T-helper 1 cell treated with Interleukin-12 subunit alpha and Interleukin-12 subunit beta and Interleukin-4 antibody, amounts not matched to agents 30 μg/mL and 1 μg/mL, for 36 hours (primary cell): ENCODE measurements around the gene SSH2.
A peak's percentile ranks its signal among the peaks of the same experiment; 100 is the strongest.
"Not testable (repeated sequence)": the region's sequence is repeated elsewhere in the genome, so short reads cannot be mapped to it uniquely, and the experiment has no call there.

Experiments
- H3K27ac Mint-ChIP-seq: one replicate; pipeline ENCODE4 v1.8.0; 2021; ENCODE audit warnings: mild to moderate bottlenecking, mixed read lengths
- H3K27me3 Mint-ChIP-seq: one replicate; pipeline ENCODE4 v1.8.0; 2021; ENCODE audit warnings: low read depth, mixed read lengths
- H3K36me3 Mint-ChIP-seq: one replicate; pipeline ENCODE4 v1.8.0; 2021; ENCODE audit warnings: low read depth, mixed read lengths
- H3K4me1 Mint-ChIP-seq: one replicate; pipeline ENCODE4 v1.8.0; 2021; ENCODE audit warnings: low read depth, mixed read lengths
- H3K4me3 Mint-ChIP-seq: one replicate; pipeline ENCODE4 v1.8.0; 2021; ENCODE audit warnings: mild to moderate bottlenecking, moderate library complexity, mixed read lengths
- H3K9me3 Mint-ChIP-seq: one replicate; pipeline ENCODE4 v1.8.0; 2021; ENCODE audit warnings: mixed read lengths

SSH2 gene

DNA sequence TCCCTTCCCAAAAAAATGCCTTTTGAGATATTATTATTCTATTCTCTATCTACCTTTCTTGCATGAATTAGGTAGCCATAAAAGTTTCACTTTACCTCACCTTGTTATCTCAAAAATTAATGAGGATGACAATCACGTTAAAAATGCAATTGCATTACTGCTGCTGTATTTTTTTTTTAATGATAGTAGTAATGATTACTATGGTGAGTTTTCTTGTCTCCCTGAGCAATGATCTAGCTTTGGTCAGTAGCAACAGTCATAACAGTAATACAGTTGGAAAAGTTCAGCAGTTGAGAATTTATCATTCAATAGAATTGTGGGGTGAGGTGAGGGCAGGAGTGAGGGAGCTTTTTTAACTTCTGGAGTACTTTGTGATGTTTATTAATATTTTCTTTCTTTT, 11.3 kb upstream of the SSH2 start, which contains the start of gene EFCAB5:
TSS of gene EFCAB5 (plus strand) at position 301 of the 400 bp plus-strand sequence. CDS start 163 bp downstream, outside the sequence.
- Mint-ChIP-seq H3K27ac (no peak within 1 kb of the TSS), H3K4me3 (no peak within 1 kb of the TSS), H3K36me3 (no peaks in the 10 kb centered on the region), H3K4me1 (peaks cover 8% of the 10 kb centered on the region), H3K9me3 (no peaks in the 10 kb centered on the region), H3K27me3 (no peaks in the 10 kb centered on the region)

DNA sequence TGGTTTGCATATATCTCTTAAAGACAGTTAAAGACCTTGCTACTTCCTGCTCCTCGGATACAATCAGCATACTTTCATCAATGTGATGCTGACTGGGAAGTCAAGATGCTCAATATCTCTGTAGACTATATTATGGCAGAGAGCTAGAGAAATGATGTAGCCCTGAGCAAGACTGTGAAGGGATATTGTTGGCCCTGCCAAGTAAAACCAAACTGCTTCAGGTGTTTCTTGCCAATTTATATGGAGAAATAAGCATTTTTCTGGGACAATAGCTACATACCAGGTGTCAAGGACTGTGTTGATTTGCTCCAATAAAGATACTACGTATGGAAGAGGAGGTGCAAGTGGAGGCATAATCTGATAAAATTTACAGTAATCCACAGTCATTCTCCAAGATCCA, 6.7 kb upstream of the SSH2 start:
- Mint-ChIP-seq H3K9me3 (peaks cover 7% of the 10 kb centered on the region), H3K4me3 (no peak overlapping the region), H3K27ac (no peak overlapping the region), H3K4me1 (peaks cover 8% of the 10 kb centered on the region), H3K36me3 (no peaks in the 10 kb centered on the region), H3K27me3 (no peaks in the 10 kb centered on the region)

- not testable (repeated sequence) for H3K4me1 Mint-ChIP-seq, H3K27ac Mint-ChIP-seq, H3K36me3 Mint-ChIP-seq, H3K27me3 Mint-ChIP-seq, H3K9me3 Mint-ChIP-seq, H3K4me3 Mint-ChIP-seq
Measured at GRCh38 chr17:29935909-29936308, 5.9 kb upstream of the SSH2 start.

GRCh38 chr17:29933379-29933778, 3.4 kb upstream of the SSH2 start:
- Mint-ChIP-seq H3K36me3 (peaks cover 4% of the 10 kb centered on the region), H3K27ac (no peak overlapping the region), H3K27me3 (no peaks in the 10 kb centered on the region), H3K9me3 (peaks cover 7% of the 10 kb centered on the region), H3K4me1 (peaks cover 14% of the 10 kb centered on the region), H3K4me3 (no peak overlapping the region)

DNA sequence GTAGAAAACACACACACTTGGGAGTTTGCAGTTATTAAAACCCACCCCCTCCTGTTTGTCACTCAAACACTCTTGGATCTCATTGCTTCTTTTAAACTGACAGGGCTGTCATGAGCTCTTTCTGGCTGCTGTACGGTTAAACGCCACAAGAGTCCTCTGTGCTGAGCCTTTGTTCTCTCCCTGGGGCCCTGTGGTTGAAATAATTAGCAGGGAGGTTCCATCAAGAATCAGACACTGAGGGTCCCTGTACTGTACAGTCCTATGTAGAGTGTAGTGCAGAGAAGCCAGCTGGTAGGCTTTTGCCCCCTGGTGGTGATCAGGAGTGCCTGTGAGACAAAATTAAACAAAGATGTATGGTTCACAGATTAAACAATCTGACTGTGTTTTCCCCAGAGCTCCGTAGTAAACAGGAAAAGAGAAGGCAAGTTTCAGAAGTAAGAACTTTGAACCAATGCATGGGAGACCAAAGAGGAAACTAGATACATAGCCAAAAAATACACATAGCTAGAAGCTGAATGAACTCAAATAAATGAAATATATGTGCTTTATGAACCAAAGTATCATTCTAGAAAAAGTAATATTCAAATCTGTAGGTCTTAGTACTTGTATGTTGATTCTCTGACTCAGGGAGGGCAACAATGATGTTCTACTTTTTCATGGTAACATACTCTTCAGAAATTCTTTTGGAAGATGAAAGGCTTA, 1.4 kb upstream of the SSH2 start:
- no peak overlapping the region for H3K27ac Mint-ChIP-seq
- H3K9me3 Mint-ChIP-seq = peaks cover 7% of the 10 kb centered on the region
- H3K4me1 Mint-ChIP-seq = peaks cover 23% of the 10 kb centered on the region
- peaks cover 5% of the 10 kb centered on the region for H3K36me3 Mint-ChIP-seq
- no peak overlapping the region for H3K4me3 Mint-ChIP-seq
- H3K27me3 Mint-ChIP-seq = no peaks in the 10 kb centered on the region

GRCh38 chr17:29930409-29931010, 482 bp upstream of the SSH2 start:
- Mint-ChIP-seq H3K9me3 (peaks cover 2% of the 10 kb centered on the region), H3K36me3 (peaks cover 7% of the 10 kb centered on the region), H3K4me3 (no peak overlapping the region), H3K4me1 (peaks cover 23% of the 10 kb centered on the region), H3K27me3 (no peaks in the 10 kb centered on the region), H3K27ac (no peak overlapping the region)

- H3K27me3 Mint-ChIP-seq = no peaks in the 10 kb centered on the region
- H3K9me3 Mint-ChIP-seq = no peaks in the 10 kb centered on the region
- peaks cover 24% of the 10 kb centered on the region for H3K4me1 Mint-ChIP-seq
- peaks cover 7% of the 10 kb centered on the region for H3K36me3 Mint-ChIP-seq
- H3K4me3 Mint-ChIP-seq = no peak overlapping the region
- H3K27ac Mint-ChIP-seq = no peak overlapping the region
Measured at GRCh38 chr17:29929006-29929532, 959 bp downstream of the SSH2 start.

DNA sequence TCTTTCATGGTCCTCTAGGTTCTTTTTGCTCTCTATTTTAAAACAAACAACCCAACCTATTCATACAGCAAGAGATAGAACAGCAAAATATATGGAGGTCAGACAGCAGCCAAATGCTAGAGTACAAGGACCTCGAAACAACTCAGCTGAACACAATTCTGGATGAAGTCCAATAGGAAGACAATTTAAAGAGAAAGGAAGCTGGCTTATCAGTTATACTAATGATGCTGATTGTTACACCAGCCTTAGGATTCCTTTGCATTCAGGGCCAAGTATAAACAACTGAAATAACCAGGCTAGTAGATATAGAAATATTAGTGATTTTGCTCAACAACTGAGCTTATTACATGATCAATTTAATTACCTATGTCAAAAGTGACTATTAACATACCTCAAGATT, 2.5 kb downstream of the SSH2 start:
- peaks cover 28% of the 10 kb centered on the region for H3K4me1 Mint-ChIP-seq
- no peak overlapping the region for H3K27ac Mint-ChIP-seq
- peak overlapping the region; percentile 2 for H3K4me3 Mint-ChIP-seq
- no peaks in the 10 kb centered on the region for H3K27me3 Mint-ChIP-seq
- no peaks in the 10 kb centered on the region for H3K9me3 Mint-ChIP-seq
- H3K36me3 Mint-ChIP-seq = peaks cover 7% of the 10 kb centered on the region

GRCh38 chr17:29924786-29925185, 5.2 kb downstream of the SSH2 start:
- H3K4me1 Mint-ChIP-seq = peaks cover 26% of the 10 kb centered on the region
- no peak overlapping the region for H3K4me3 Mint-ChIP-seq
- no peaks in the 10 kb centered on the region for H3K27me3 Mint-ChIP-seq
- no peak overlapping the region for H3K27ac Mint-ChIP-seq
- peaks cover 9% of the 10 kb centered on the region for H3K36me3 Mint-ChIP-seq
- no peaks in the 10 kb centered on the region for H3K9me3 Mint-ChIP-seq

- Mint-ChIP-seq H3K27ac (no peak overlapping the region), H3K9me3 (no peaks in the 10 kb centered on the region), H3K4me1 (peaks cover 23% of the 10 kb centered on the region), H3K27me3 (no peaks in the 10 kb centered on the region), H3K36me3 (peaks cover 4% of the 10 kb centered on the region), H3K4me3 (no peak overlapping the region)
Measured at GRCh38 chr17:29918922-29919856, 10.8 kb downstream of the SSH2 start.

- Mint-ChIP-seq H3K36me3 (peaks cover 4% of the 10 kb centered on the region), H3K4me1 (peaks cover 19% of the 10 kb centered on the region), H3K9me3 (no peaks in the 10 kb centered on the region), H3K27ac (no peak overlapping the region), H3K4me3 (no peak overlapping the region), H3K27me3 (no peaks in the 10 kb centered on the region)
Measured at GRCh38 chr17:29918016-29918415, 12.0 kb downstream of the SSH2 start.

GRCh38 chr17:29914819-29915537, 15.1 kb downstream of the SSH2 start:
- Mint-ChIP-seq H3K9me3 (no peaks in the 10 kb centered on the region), H3K27me3 (no peaks in the 10 kb centered on the region), H3K4me1 (peaks cover 21% of the 10 kb centered on the region), H3K36me3 (peaks cover 2% of the 10 kb centered on the region), H3K4me3 (no peak overlapping the region), H3K27ac (no peak overlapping the region)

DNA sequence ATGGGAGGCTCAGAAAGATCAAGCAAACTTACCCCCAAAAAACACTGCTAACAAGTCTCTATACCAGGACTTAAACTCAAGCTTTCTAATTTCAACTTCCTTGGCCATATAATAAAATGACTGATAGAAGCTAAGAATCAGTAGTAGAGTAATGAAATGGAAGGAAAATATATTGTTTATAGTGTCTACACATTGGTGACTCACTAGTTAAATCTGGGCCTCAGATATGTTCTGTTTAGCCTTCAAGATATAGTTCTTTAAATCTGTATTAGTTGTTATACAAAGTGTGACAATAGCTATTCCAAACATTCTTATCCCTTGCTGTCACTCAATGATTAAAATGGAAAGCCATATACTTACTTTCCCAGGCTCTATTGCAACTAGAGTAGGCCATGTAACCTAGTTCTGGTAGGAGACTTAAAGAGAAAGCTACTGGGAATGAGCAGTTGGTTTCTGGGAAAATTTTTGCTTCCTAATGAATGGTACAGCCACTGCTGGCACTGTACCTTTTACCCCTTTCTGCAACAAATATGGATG, 18.3 kb downstream of the SSH2 start:
- H3K4me1 Mint-ChIP-seq = peaks cover 12% of the 10 kb centered on the region
- peaks cover 7% of the 10 kb centered on the region for H3K9me3 Mint-ChIP-seq
- H3K36me3 Mint-ChIP-seq = peaks cover 7% of the 10 kb centered on the region
- H3K27me3 Mint-ChIP-seq = no peaks in the 10 kb centered on the region
- no peak overlapping the region for H3K27ac Mint-ChIP-seq
- no peak overlapping the region for H3K4me3 Mint-ChIP-seq
